Activated CD4-positive, alpha-beta T cell treated with anti-CD3 and anti-CD28 coated beads, Interleukin-2, Interleukin-6, amounts not matched to agents 100 ng/mL and 50 ng/mL, durations not matched to agents 16 hours and 8 hours (primary cell): ENCODE results near the gene CEP164.

ENCODE experiments used
- DNase-seq: peaks from one replicate; pipeline ENCODE4 v3.0.0-alpha.2; 2020

The CEP164 gene

GRCh38 chr11:117424781-117425180, 97.1 kb downstream of the CEP164 start:
- no peak for DNase-seq

DNA sequence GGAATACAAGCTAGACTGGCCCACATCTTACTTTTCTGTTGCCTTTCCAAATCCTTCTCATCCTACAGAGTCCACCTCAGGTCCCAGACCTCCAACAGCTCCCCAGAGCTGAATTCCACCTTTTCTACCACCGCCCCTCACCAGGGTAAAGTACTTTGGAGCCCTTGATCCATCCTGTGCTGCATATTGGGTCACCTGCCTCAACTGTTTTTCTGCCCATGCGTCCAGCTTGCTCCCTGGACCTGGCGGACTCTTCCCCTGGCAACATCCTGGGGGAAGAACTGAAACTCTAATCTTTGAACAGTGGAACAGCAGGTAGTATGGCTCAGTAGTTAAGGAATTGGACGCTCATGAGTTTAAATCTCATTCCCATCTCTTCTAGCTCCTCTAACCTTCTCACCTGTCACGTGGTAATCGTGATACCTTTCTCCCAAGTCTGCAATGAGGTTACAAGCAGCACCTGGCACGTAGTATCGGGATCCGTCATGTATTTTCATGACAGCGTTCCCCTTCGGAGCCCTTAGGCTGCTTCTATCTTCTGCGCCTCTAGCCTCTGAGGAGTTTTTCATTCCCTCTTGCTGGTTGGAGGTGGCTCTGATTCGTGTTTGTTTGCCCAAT, 98.1 kb downstream of the CEP164 start:
- DNase-seq = no peak

GRCh38 chr11:117426297-117426685, 98.6 kb downstream of the CEP164 start:
- DNase-seq = peak; percentile 77

GRCh38 chr11:117426941-117427340, 99.3 kb downstream of the CEP164 start:
- DNase-seq = no peak

DNA sequence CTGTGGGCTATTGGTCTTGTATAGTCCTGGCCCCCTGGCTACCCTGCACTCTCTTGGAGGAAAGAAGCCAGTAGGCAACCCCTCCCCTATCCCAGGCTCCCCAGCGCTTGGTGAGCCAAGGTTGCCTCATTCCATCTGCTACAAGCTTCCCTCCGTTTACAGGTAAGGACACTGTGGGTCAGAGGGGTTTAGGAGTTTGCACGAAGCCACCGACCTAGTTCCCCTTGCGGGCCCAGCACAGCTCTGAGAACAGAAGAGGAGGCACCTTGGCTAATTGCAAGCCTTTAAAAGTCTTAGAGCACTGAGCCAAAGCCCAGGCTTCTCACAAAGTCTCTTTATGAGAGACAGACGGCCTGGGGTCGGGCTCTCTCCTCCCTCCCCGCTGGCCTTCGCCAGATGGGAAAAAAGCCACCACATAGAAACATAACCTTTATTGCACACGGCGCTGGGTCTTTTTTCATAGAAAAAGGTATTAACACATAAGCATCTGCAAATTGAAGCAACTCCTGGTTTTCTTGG, 99.8 kb downstream of the CEP164 start:
- DNase-seq = no peak

GRCh38 chr11:117428186-117428855, 100.7 kb downstream of the CEP164 start:
- DNase-seq = no peak

GRCh38 chr11:117428856-117429229, 101.2 kb downstream of the CEP164 start:
- no peak for DNase-seq

DNA sequence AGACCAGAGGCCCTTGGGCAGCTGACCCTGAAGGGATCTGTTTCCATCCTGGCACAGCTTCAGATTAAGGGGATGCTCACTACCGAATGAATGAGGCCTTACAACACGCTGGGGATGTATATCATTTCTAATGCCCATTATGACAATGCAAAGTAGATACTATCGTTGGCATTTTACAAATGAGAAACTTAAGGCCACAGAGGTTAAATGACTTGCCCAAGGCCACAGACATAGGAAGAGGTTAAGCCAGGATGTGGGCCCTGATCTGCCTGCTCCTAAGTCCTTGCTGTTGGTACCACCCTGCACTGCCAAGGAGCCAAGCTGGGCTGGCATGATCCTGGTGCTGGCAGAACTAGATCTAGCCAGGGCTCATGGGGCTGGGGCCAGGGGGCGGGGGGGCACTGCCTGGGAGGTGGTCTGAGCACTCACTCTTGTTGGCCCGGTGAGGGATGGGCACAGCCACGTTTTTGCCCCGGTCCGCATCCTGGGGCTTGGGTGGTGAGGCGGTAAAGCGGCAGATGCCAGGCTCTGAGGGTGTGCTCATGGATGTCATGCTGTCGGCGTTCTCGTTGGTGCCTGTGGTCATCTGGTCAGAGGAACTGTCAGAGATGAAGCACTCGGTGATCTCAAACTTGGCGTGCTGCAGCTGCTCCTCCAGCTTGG, 102.8 kb downstream of the CEP164 start:
- DNase-seq = no peak

DNA sequence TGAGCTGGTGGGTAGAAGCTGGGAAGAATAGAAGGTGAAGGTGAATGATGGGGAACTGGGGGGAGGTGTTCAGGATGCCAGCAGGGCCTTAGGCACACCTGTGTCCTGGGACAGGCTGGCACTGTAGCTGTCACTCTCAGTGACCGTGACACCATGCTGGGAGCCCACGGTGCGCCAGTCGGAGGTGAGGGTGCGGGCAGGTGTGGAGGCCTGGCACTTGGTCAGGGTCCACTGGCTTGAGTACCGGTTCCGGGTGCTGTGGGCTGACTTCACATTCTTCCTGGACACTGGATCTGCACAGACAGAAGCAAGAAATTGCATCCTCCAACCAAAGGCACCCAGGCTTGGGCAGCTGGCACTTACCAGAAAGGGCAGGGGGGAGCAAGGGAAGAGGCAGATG, 103.8 kb downstream of the CEP164 start:
- DNase-seq = no peak

- DNase-seq = no peak
Observed at GRCh38 chr11:117433717-117434116, 106.1 kb downstream of the CEP164 start.

DNA sequence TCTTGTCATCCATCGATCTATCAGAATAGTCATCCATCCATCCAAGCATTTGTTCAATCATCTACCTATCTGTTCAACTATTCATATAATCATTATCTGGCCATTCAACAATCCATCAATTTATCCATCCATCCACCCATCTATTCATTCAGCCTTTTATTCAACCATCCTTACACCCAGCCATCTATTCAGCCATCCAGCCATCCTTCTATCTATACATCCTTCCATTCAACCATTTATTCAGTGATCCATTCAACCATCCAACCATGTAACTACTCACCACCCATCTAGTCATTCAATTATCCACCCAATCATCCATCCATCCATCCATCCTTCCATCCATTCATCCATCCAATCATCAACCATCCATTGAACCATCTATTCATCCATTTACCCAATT, 106.8 kb downstream of the CEP164 start:
- DNase-seq = no peak

GRCh38 chr11:117435326-117435725, 107.7 kb downstream of the CEP164 start:
- no peak for DNase-seq

- no peak for DNase-seq
Observed at GRCh38 chr11:117437041-117437790, 109.6 kb downstream of the CEP164 start.

DNA sequence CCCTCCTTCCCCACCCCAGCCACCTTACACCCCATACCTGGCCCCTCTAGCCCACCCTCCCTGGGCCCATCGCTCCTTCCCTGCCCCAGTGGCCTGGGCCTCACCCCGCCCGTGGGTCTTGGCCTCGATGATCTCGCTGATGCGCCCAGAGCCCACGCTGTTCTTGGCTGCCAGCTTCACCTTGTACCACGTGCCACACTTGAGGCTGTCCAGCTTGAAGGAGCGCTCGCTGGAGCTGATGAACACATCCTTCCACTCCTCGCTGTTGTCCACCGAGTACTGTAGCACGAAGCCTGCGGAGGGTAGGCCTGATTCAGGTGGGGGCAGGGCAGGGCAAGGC, 110.1 kb downstream of the CEP164 start:
- DNase-seq = no peak

DNA sequence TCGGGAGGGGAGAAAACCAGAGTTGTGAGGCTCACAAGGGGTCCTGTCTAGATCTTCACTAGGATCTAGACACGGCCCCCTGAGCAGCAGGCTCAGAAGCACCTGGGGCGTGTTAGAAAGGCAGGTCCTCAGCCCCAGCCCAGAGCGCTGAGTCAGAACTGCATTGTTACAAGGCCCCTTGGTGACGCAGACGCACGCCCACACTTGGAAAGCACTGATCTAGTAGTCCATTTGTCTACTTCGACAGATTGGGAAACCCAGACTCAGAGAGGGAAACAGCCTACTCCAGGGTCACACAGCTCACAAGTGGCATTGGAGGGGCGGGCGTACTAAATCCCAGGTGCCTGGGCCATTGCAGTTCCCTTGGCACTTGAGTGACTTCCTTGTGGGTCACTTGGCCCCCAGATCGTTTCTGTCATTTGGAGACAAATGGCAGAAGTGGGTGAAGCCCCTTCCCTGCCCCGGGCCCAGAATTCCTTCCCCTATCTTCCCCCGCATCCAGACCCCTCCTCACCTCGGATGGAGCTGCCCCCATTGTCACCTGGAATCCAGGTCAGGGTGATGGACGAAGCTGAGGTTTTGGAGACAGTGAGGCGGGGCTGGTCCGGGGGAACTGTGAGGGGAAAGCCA, 110.8 kb downstream of the CEP164 start:
- no peak for DNase-seq

DNA sequence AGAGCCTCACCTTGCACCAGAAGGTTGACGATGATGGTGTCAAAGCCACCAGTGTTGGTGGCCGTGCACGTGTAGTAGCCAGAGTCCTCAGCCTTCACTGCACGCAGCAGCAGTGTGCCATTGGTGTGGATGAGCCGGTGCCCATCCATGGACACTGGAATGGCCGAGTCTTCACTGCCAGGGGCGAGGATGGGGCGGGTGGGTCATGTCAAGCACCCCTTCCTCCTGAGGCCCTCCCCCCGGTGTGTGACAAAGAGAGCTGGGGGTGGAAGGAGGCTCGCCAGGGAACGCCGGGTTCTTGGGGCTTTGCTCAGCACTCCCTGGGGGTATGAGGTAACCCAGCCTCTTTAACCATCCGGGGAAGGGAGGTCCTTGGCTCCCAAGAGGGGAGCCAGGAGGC, 111.6 kb downstream of the CEP164 start:
- DNase-seq = no peak

DNA sequence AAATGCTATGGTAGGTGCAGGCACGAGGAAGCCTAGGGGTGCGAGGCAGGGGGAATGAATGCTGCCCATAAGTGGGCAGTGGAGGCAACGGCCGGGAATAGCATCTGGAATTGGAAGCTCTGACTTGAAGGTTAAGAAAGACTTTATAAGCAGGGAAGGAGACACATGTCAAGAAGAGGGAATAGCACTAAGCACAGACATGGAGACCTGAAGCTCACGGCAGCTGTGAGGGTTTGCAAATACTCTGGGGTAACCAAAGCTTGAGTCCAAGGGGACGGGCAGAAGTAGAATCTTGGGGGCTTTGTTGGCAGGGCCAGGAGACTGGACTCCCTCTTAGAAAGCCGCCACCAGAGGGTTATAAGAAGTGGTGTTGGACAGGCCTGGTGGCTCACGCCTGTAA, 112.6 kb downstream of the CEP164 start:
- DNase-seq = no peak

DNA sequence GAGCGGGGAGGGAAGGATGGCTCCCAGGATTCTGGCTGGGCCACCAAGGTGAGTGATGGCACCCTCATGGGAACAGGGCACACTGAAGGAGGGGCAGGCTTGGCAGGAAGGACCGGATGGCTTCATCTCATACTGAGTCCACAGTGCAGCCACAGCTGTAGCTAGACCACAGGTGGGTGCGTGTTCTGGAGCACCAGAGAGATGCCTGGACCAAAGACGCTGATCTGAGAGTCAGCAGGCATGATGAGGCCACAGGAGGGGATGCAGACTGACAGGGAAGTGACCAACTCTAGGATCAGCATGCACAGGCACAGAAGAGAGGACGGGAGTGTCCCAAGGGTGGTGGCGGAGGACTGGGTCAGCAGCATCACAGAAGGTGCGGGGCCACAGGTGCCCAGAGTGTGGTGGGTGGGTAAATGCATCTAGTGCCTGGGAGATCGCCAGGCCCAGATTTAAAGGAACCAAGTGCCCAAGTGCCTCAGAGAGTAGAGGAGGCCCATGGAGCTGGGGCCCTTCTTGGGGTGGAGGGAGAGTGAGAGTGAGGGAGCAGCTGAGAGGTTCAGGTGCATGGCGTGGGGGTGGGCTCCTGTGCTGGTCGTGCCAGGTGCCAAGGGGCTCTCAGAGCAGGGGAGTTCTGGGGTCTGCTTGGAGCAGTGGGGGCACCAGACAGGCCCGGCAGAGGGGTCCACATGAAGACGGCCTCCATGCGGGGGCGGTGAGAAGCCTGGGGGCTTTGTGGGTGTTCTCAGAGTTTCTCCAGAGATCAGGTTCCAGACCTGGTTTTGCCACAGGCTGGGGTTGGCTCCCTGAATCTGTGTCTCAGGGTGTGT, 113.7 kb downstream of the CEP164 start:
- no peak for DNase-seq

- no peak for DNase-seq
Observed at GRCh38 chr11:117442049-117442868, 114.6 kb downstream of the CEP164 start.

GRCh38 chr11:117442869-117443239, 115.2 kb downstream of the CEP164 start:
- no peak for DNase-seq
